Hepatocyte (in vitro differentiated cells): ENCODE data around the gene ZNF710.

Experiments
- CTCF ChIP-seq: fragments of 200-600 bp; sonication (generic); IDR thresholded peaks from 2 replicates; pipeline ENCODE4 v1.5.1; 2016; ENCODE audit warnings: antibody characterized with exemption, mild to moderate bottlenecking; ENCODE audit not compliant: poor library complexity
- EZH2 ChIP-seq: fragments of 200-600 bp; sonication (generic); IDR thresholded peaks from 2 replicates; pipeline ENCODE4 v1.6.1; 2016; ENCODE audit warnings: antibody characterized with exemption, mild to moderate bottlenecking, borderline replicate concordance

GRCh38 chr15:90020021-90020735, 19.1 kb downstream of the ZNF710 start:
- TF ChIP-seq EZH2 (no peak), CTCF (no peak)
